Tibial artery (tissue), 4 donors: ENCODE measurements around the gene CSMD2.

ENCODE experiments used
- DNase-seq, 2 donors: peaks; one replicate each; pipeline ENCODE4 v3.0.0-alpha.2; 2019
- H3K27ac ChIP-seq, 2 donors: fragments of 200-600 bp; sonication (generic) in 1 of 2; 1 replicate in 1 of 2; 2 replicates in 1 of 2; pipeline ENCODE4 v1.5.1; 2018 to 2019; ENCODE audit warnings: mild to moderate bottlenecking in 1 of 2
- H3K27me3 ChIP-seq, 2 donors: fragments of 200-600 bp; sonication (generic) in 1 of 2; one replicate each; pipeline versions ENCODE4 v1.5.1 to v1.6.0; 2016 to 2019
- H3K36me3 ChIP-seq, 3 donors: fragments of 200-600 bp; sonication (generic) in 2 of 3; one replicate each; pipeline ENCODE4 v1.5.1; 2016 to 2019; ENCODE audit warnings: mild to moderate bottlenecking in 2 of 3
- H3K4me1 ChIP-seq, 4 donors: fragments of 200-600 bp; sonication (generic) in 2 of 4; 1 replicate in 3 of 4; 2 replicates in 1 of 4; pipeline ENCODE4 v1.5.1; 2016 to 2019
- H3K4me3 ChIP-seq, 2 donors: fragments of 200-600 bp; sonication (generic) in 1 of 2; 1 replicate in 1 of 2; 2 replicates in 1 of 2; pipeline ENCODE4 v1.5.1; 2018 to 2019; ENCODE audit warnings: mild to moderate bottlenecking in 2 of 2
- H3K9me3 ChIP-seq, 3 donors: fragments of 200-600 bp; sonication (generic) in 1 of 3; one replicate each; pipeline ENCODE4 v1.5.1; 2016 to 2019
- CTCF ChIP-seq, 2 experiments: fragments of 200-600 bp in 1 of 2; fragments of 450-650 bp in 1 of 2; IDR thresholded peaks; one replicate each; pipeline ENCODE4 v1.5.1; 2017 to 2019; ENCODE audit warnings: antibody characterized with exemption in 2 of 2, mild to moderate bottlenecking in 1 of 2, moderate library complexity in 1 of 2
- intact Hi-C: fragments of 100-400 bp; cut with DNase I; formaldehyde crosslinking; loops from one replicate; pipeline ENCODE4 v1.15.0; 2023; ENCODE audit warnings: low total_unique reads

The CSMD2 gene

GRCh38 chr1:33824971-33825370, 340.1 kb downstream of the CSMD2 start:
- no peaks in the 10 kb centered on the region for H3K36me3 ChIP-seq
- DNase-seq: no peak
- H3K27ac ChIP-seq: no peak overlapping the region
- H3K4me1 ChIP-seq: no peaks in the 10 kb centered on the region
- intact Hi-C loops: no loop called here
- H3K27me3 ChIP-seq: peaks cover 0 to 4% of the 10 kb centered on the region in 2 donors
- TF ChIP-seq CTCF (IDR thresholded peaks at IDR 0.05): no peak
- no peak overlapping the region for H3K4me3 ChIP-seq
- H3K9me3 ChIP-seq: no peaks in the 10 kb centered on the region

- Histone ChIP-seq H3K4me3 (no peak overlapping the region), H3K9me3 (no peaks in the 10 kb centered on the region), H3K4me1 (no peaks in the 10 kb centered on the region), H3K27ac (no peak overlapping the region), H3K27me3 (peaks cover 0 to 4% of the 10 kb centered on the region in 2 donors), H3K36me3 (no peaks in the 10 kb centered on the region)
- no peak for DNase-seq
- intact Hi-C loops: no loop called here
- no peak for TF ChIP-seq CTCF (IDR thresholded peaks at IDR 0.05)
Measured at GRCh38 chr1:33824321-33824720, 340.7 kb downstream of the CSMD2 start.

GRCh38 chr1:33823830-33824229, 341.2 kb downstream of the CSMD2 start:
- intact Hi-C loops: no loop called here
- TF ChIP-seq CTCF (IDR thresholded peaks at IDR 0.05): no peak
- H3K4me3 ChIP-seq: no peak overlapping the region

GRCh38 chr1:33823401-33823800, 341.6 kb downstream of the CSMD2 start:
- no peak for DNase-seq
- intact Hi-C loops: no loop called here
- H3K4me3 ChIP-seq: no peak overlapping the region
- peaks cover 0 to 4% of the 10 kb centered on the region in 2 donors for H3K27me3 ChIP-seq
- no peaks in the 10 kb centered on the region for H3K4me1 ChIP-seq
- TF ChIP-seq CTCF (IDR thresholded peaks at IDR 0.05): no peak
- no peaks in the 10 kb centered on the region for H3K9me3 ChIP-seq
- H3K36me3 ChIP-seq: no peaks in the 10 kb centered on the region
- no peak overlapping the region for H3K27ac ChIP-seq

More at GRCh38 chr1:33823830-33824229, 341.2 kb downstream of the CSMD2 start:
- Histone ChIP-seq H3K9me3 (no peaks in the 10 kb centered on the region), H3K27me3 (peaks cover 0 to 4% of the 10 kb centered on the region in 2 donors), H3K27ac (no peak overlapping the region), H3K4me1 (no peaks in the 10 kb centered on the region), H3K36me3 (no peaks in the 10 kb centered on the region)
- no peak for DNase-seq

- no peaks in the 10 kb centered on the region for H3K36me3 ChIP-seq
- no peak overlapping the region for H3K4me3 ChIP-seq
- intact Hi-C loops: no loop called here
- peaks cover 0 to 4% of the 10 kb centered on the region in 2 donors for H3K27me3 ChIP-seq
- H3K4me1 ChIP-seq: no peaks in the 10 kb centered on the region
- no peak for TF ChIP-seq CTCF (IDR thresholded peaks at IDR 0.05)
- no peak for DNase-seq
- H3K27ac ChIP-seq: no peak overlapping the region
- H3K9me3 ChIP-seq: no peaks in the 10 kb centered on the region
Measured at GRCh38 chr1:33822396-33822795, 342.6 kb downstream of the CSMD2 start.

GRCh38 chr1:33821291-33821690, 343.7 kb downstream of the CSMD2 start:
- intact Hi-C loops: no loop called here
- DNase-seq: no peak
- Histone ChIP-seq H3K4me3 (no peak overlapping the region), H3K36me3 (no peaks in the 10 kb centered on the region), H3K9me3 (no peaks in the 10 kb centered on the region), H3K4me1 (no peaks in the 10 kb centered on the region), H3K27ac (no peak overlapping the region), H3K27me3 (peaks cover 0 to 4% of the 10 kb centered on the region in 2 donors)
- TF ChIP-seq CTCF (IDR thresholded peaks at IDR 0.05): no peak
